GM12878 (cell line): ENCODE results near the gene HENMT1. TPM values are rescaled to one million over a fixed set of nuclear protein-coding genes. Genes with fewer than 3 reads are reported as not detected.
"Not testable (repeated sequence)": the region's sequence is repeated elsewhere in the genome, so short reads cannot be mapped to it uniquely, and the experiment has no call there.

Experiments
- ATAC-seq: fragments of 200-7000 bp; cut with Tn5 transposase; 3 replicates; pipeline ENCODE4 v1.9.1; 2020; ENCODE audit warnings: mild to moderate bottlenecking, moderate library complexity
- BruUV-seq: library from RNA; stranded (reverse); fragments of 400-500 nt; replicated peaks from 2 replicates; lab custom pipeline; 2021; lab: Mats Ljungman, UMichigan
- CTCF ChIA-PET: fragments of 300-600 bp; sonication (Branson Sonifier 250); formaldehyde crosslinking; extraction: SDS; loops from one replicate; lab custom pipeline; 2021; ENCODE audit warnings: inconsistent platforms; lab: Yijun Ruan, JAX
- POLR2A ChIA-PET: fragments of 350-600 bp; formaldehyde crosslinking; extraction: SDS; loops from one replicate; lab custom pipeline; 2021; ENCODE audit warnings: inconsistent platforms; lab: Charles Lee
- RAD21 ChIA-PET: fragments of 300-600 bp; sonication (Branson Sonifier 250); formaldehyde crosslinking; loops from one replicate; lab custom pipeline; 2023; ENCODE audit warnings: antibody characterized with exemption; ENCODE audit not compliant: unreplicated experiment; lab: Charles Lee
- SMC1A ChIA-PET: fragments of 300-600 bp; sonication (Branson Sonifier 250); formaldehyde crosslinking; loops from one replicate; lab custom pipeline; 2023; ENCODE audit not compliant: unreplicated experiment, uncharacterized antibody; lab: Charles Lee
- DNase-seq: peaks from one replicate; pipeline ENCODE4 v3.0.0-alpha.2; 2011; ENCODE audit warnings: low read depth, low spot score
- FAIRE-seq: peaks from 3 replicates; lab custom pipeline; 2011; peaks lifted over from hg19 to GRCh38; lab: Jason Lieb, UNC
- H2AFZ ChIP-seq: 2 replicates; pipeline ENCODE4 v1.6.0; 2011; ENCODE audit warnings: low read depth, low read length, control low read depth; ENCODE audit not compliant: control insufficient read depth
- H3K27ac ChIP-seq: 2 replicates; pipeline ENCODE4 v1.5.1; 2011; ENCODE audit warnings: control low read depth; ENCODE audit not compliant: control insufficient read depth, insufficient read depth
- H3K27me3 ChIP-seq, 2 experiments: replicated peaks in 1 of 2; 2 replicates each; pipeline versions ENCODE4 v1.6.0 to v1.6.1; 2011; ENCODE audit warnings: low read length in 1 of 2; ENCODE audit not compliant: control insufficient read depth in 2 of 2, insufficient read depth in 2 of 2
- H3K36me3 ChIP-seq, 2 experiments: 2 replicates each; pipeline ENCODE4 v1.5.1; 2011; ENCODE audit warnings: low read length in 1 of 2; ENCODE audit not compliant: control insufficient read depth in 2 of 2, insufficient read depth in 2 of 2
- H3K4me1 ChIP-seq: 2 replicates; pipeline ENCODE4 v1.6.1; 2011; ENCODE audit warnings: mild to moderate bottlenecking, low read length, moderate library complexity, mixed read lengths; ENCODE audit not compliant: control insufficient read depth, insufficient read depth
- H3K4me2 ChIP-seq: 2 replicates; pipeline ENCODE4 v1.6.0; 2011; ENCODE audit warnings: control low read depth; ENCODE audit not compliant: control insufficient read depth, insufficient read depth
- H3K4me3 ChIP-seq: fragments of 200-600 bp; sonication (generic); 2 replicates; pipeline ENCODE4 v1.5.1; 2016
- H3K79me2 ChIP-seq: 2 replicates; pipeline ENCODE4 v1.6.0; 2011; ENCODE audit warnings: low read length; ENCODE audit not compliant: control insufficient read depth, insufficient read depth
- H3K9ac ChIP-seq: 2 replicates; pipeline ENCODE4 v1.8.0; 2011; ENCODE audit warnings: low read length, control low read depth, mixed read lengths; ENCODE audit not compliant: control insufficient read depth, insufficient read depth
- H3K9me3 ChIP-seq: replicated peaks from 3 replicates; pipeline ENCODE4 v1.5.1; 2011; ENCODE audit warnings: mild to moderate bottlenecking, low read length; ENCODE audit not compliant: control insufficient read depth, insufficient read depth
- H4K20me1 ChIP-seq: 2 replicates; pipeline ENCODE4 v1.6.0; 2011; ENCODE audit not compliant: control insufficient read depth, insufficient read depth
- ATF3 ChIP-seq: IDR thresholded peaks from 2 replicates; pipeline ENCODE4 v1.6.1; 2011; ENCODE audit warnings: low read depth, mild to moderate bottlenecking, low read length, moderate library complexity, borderline replicate concordance; ENCODE audit errors: extremely low read depth
- IKZF2 ChIP-seq, 2 experiments: fragments of 450-650 bp; IDR thresholded peaks; 2 replicates each; pipeline ENCODE4 v1.6.1; 2017; ENCODE audit warnings: mild to moderate bottlenecking in 2 of 2, moderate library complexity in 2 of 2
- KAT2A ChIP-seq: conservative IDR thresholded peaks from 2 replicates; pipeline ENCODE4 v1.6.1; 2011; ENCODE audit warnings: low read depth, low read length; ENCODE audit not compliant: control insufficient read depth
- SUPT20H ChIP-seq: IDR thresholded peaks from 2 replicates; pipeline ENCODE4 v1.6.1; 2011; ENCODE audit warnings: low read depth, mild to moderate bottlenecking, low read length, moderate library complexity, borderline replicate concordance; ENCODE audit not compliant: control insufficient read depth
- WGBS: methylation state at CpG from one replicate; pipeline ENCODE4 v1.1.6; 2016; ENCODE audit warnings: low lambda C conversion rate; ENCODE audit not compliant: insufficient replicate concordance, insufficient coverage; ENCODE audit errors: missing lambda C conversion rate; 5-methylcytosine and 5-hydroxymethylcytosine counted together
- in situ Hi-C: fragments of 300-500 bp; cut with MboI; formaldehyde crosslinking; loops from 9 replicates; pipeline ENCODE4 v1.14.3; 2018; ENCODE audit warnings: mixed read lengths
- intact Hi-C: fragments of 100-400 bp; cut with micrococcal nuclease; formaldehyde crosslinking; loops from one replicate; pipeline ENCODE4 v1.14.2; 2022; ENCODE audit not compliant: unreplicated experiment
- polyA plus RNA-seq, 11 experiments: library from polyadenylated mRNA; depleted of rRNA in 4 of 11; unstranded in 6 of 11; stranded (reverse) in 5 of 11; fragments of >200 nt; fragmentation: Nextera tagmentation in 4 of 11; fragmentation: Illumina TruSeq in 1 of 11; extraction: Ambion mirVana in 4 of 11; extraction: Trizol in 1 of 11; gene quantifications; 1 replicate in 1 of 11; 2 replicates in 10 of 11; pipeline versions ENCODE4 v1.2.1 to v1.2.3, GENCODE V29; 2011 to 2016; ENCODE audit warnings: inconsistent platforms in 2 of 11, missing spikeins in 2 of 11, low read depth in 1 of 11
- total RNA-seq, 4 experiments: library from RNA; depleted of rRNA in 3 of 4; stranded (reverse); fragments of >200 nt in 3 of 4; fragmentation: Illumina TruSeq in 1 of 4; extraction: Trizol in 1 of 4; gene quantifications; 2 replicates each; pipeline versions ENCODE4 v1.2.1 to v1.2.3, GENCODE V29; 2013 to 2021

HENMT1 gene
- total and polyA plus RNA-seq, 10 of the 15 experiments (the other 5 are each of a cell fraction or from before 2014, with no cell fraction given): 4.4 to 15.6 (median 10.4) TPM

- TF ChIP-seq KAT2A: no peak
- TF ChIP-seq ATF3: no peak
These were observed 24.6 kb upstream of the HENMT1 start (continued) for GRCh38 chr1:108685529-108685928.

- H3K9ac ChIP-seq, FAIRE-seq, H3K27ac ChIP-seq, POLR2A ChIA-PET, in situ Hi-C loops, H4K20me1 ChIP-seq, H3K4me3 ChIP-seq, DNase-seq, H2AFZ ChIP-seq, H3K36me3 ChIP-seq, H3K79me2 ChIP-seq, intact Hi-C loops, H3K27me3 ChIP-seq, CTCF ChIA-PET, BruUV-seq, H3K4me1 ChIP-seq, H3K4me2 ChIP-seq, ATAC-seq, H3K9me3 ChIP-seq: not testable (repeated sequence)
- SMC1A ChIA-PET: interaction anchor here (1.1 to 1.5 kb wide), 3 partner anchors 11 to 20 kb away, joined by 3 to 4 read pairs (median 4); no protein-coding TSS in a partner anchor
- WGBS: 32% methylated on average over 4 of the region's 4 CpGs
- RAD21 ChIA-PET: interaction anchor here (1.4 kb wide), 1 partner anchor 11 kb away, joined by 6 read pairs; the partner anchor contains the start of gene PRPF38B
These were observed 20.8 kb upstream of the HENMT1 start for GRCh38 chr1:108681701-108682100.

- Histone ChIP-seq H3K4me1 (peaks cover 7% of the 10 kb centered on the region; the same call in 1 of the 2 replicates), H3K27me3 (no peaks in the 10 kb centered on the region), H3K9ac (no peak overlapping the region), H4K20me1 (no peaks in the 10 kb centered on the region), H3K4me2 (peak overlapping the region; percentile 40), H3K27ac (no peak overlapping the region), H3K9me3 (no peaks in the 10 kb centered on the region), H3K79me2 (no peaks in the 10 kb centered on the region), H2AFZ (peak overlapping the region; percentile 58), H3K36me3 (no peaks in the 10 kb centered on the region), H3K4me3 (no peak overlapping the region)
- ChIA-PET CTCF (interaction anchor here (1.7 kb wide), 1 partner anchor 12 kb away, joined by 5 read pairs; the partner anchor contains the start of gene PRPF38B), SMC1A (no interaction called here), RAD21 (no interaction called here), POLR2A (interaction anchor here (1.3 kb wide), 1 partner anchor 13 kb away, joined by 4 read pairs; the partner anchor contains the start of gene PRPF38B)
- DNase-seq: no peak
- intact Hi-C loops: loop anchor here (10.0 kb wide), 1 partner anchor 65 kb away; no protein-coding TSS in a partner anchor
- TF ChIP-seq SUPT20H: no peak
- peak in 1 of 2 experiments; percentile 13; a peak in 1 of 4 replicates for TF ChIP-seq IKZF2 (IDR thresholded peaks at IDR 0.05)
- WGBS: 50% methylated on average over 10 of the region's 10 CpGs
- ATAC-seq: no peak
- BruUV-seq: no TSS peak
- in situ Hi-C loops: no loop called here
- FAIRE-seq: no peak
These were observed 18.8 kb upstream of the HENMT1 start for GRCh38 chr1:108679586-108680213.
